Stimulated activated CD4-positive, alpha-beta T cell treated with anti-CD3 and anti-CD28 coated beads, Interleukin-2, amount 100 ng/mL, for 48 hours (primary cell): Measurements from ENCODE around the gene FGF14.

Source experiments
- DNase-seq, 2 donors: peaks; one replicate each; pipeline ENCODE4 v3.0.0-alpha.2; 2020

FGF14 gene

GRCh38 chr13:102237230-102237629 is 164.6 kb downstream of the FGF14 start:
- DNase-seq = no peak

- DNase-seq = no peak
Observed at GRCh38 chr13:102236830-102237229, 165.0 kb downstream of the FGF14 start.

- no peak for DNase-seq
Observed at GRCh38 chr13:102236341-102236740, 165.5 kb downstream of the FGF14 start.

GRCh38 chr13:102235689-102236088 is 166.2 kb downstream of the FGF14 start:
- no peak for DNase-seq

GRCh38 chr13:102234618-102235017 is 167.2 kb downstream of the FGF14 start:
- DNase-seq = no peak

GRCh38 chr13:102233566-102234208 is 168.2 kb downstream of the FGF14 start:
- DNase-seq = no peak

- no peak for DNase-seq
Observed at GRCh38 chr13:102231479-102231878, 170.4 kb downstream of the FGF14 start.

- DNase-seq = no peak
Observed at GRCh38 chr13:102227741-102228140, 174.1 kb downstream of the FGF14 start.

- no peak for DNase-seq
Observed at GRCh38 chr13:102226591-102226990, 175.3 kb downstream of the FGF14 start.

GRCh38 chr13:102225892-102226291 is 176.0 kb downstream of the FGF14 start:
- DNase-seq = no peak

GRCh38 chr13:102220681-102221228 is 181.1 kb downstream of the FGF14 start:
- DNase-seq = no peak

GRCh38 chr13:102214956-102215355 is 186.9 kb downstream of the FGF14 start:
- DNase-seq = no peak

GRCh38 chr13:102212729-102213128 is 189.1 kb downstream of the FGF14 start:
- DNase-seq = no peak

- DNase-seq = no peak
Observed at GRCh38 chr13:102208347-102208746, 193.5 kb downstream of the FGF14 start.

- DNase-seq = no peak
Observed at GRCh38 chr13:102207680-102208342, 194.0 kb downstream of the FGF14 start.

- no peak for DNase-seq
Observed at GRCh38 chr13:102203718-102204117, 198.1 kb downstream of the FGF14 start.

GRCh38 chr13:102198418-102199311 is 203.2 kb downstream of the FGF14 start:
- no peak for DNase-seq

GRCh38 chr13:102197193-102197592 is 204.7 kb downstream of the FGF14 start:
- DNase-seq = no peak

GRCh38 chr13:102195566-102196462 is 206.0 kb downstream of the FGF14 start:
- DNase-seq = no peak

GRCh38 chr13:102192858-102193257 is 209.0 kb downstream of the FGF14 start:
- DNase-seq = no peak

- no peak for DNase-seq
Observed at GRCh38 chr13:102191951-102192502, 209.8 kb downstream of the FGF14 start.

GRCh38 chr13:102190930-102191329 is 210.9 kb downstream of the FGF14 start:
- DNase-seq = no peak
